ENCODE data around the gene ATRNL1. TPM values are rescaled to one million over a fixed set of nuclear protein-coding genes. Genes with fewer than 3 reads are reported as not detected.

The ATRNL1 gene
- total RNA-seq, 2 donors from 2014 or later, result 0.37 to 2.9 TPM

DNA sequence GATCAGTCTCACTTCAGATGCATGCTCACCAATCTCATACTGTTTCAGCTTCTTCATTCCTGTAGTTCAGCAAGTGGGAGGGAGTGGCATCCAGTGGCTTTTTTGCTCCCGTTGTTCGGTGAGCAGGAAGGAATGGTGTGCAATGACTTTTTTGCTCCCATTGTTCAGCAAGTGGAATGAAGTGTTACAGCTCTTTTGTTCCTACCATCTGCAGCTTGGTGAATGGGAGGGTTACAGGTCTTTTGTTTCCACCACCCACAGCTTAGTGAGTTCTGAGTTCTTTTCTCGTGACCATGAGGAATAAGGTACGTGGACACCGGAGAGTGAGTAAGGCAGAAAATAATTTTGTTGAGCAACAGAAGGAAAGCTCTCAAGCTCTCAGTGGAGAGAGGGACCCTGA lies 363.6 kb downstream of the ATRNL1 start:
- no peak for DNase-seq
- intact Hi-C loops (cut with DNase I), result no loop called here
- TF ChIP-seq, protein P1, sequence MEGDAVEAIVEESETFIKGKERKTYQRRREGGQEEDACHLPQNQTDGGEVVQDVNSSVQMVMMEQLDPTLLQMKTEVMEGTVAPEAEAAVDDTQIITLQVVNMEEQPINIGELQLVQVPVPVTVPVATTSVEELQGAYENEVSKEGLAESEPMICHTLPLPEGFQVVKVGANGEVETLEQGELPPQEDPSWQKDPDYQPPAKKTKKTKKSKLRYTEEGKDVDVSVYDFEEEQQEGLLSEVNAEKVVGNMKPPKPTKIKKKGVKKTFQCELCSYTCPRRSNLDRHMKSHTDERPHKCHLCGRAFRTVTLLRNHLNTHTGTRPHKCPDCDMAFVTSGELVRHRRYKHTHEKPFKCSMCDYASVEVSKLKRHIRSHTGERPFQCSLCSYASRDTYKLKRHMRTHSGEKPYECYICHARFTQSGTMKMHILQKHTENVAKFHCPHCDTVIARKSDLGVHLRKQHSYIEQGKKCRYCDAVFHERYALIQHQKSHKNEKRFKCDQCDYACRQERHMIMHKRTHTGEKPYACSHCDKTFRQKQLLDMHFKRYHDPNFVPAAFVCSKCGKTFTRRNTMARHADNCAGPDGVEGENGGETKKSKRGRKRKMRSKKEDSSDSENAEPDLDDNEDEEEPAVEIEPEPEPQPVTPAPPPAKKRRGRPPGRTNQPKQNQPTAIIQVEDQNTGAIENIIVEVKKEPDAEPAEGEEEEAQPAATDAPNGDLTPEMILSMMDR (IDR thresholded peaks at IDR 0.05), result no peak

GRCh38 chr10:115483294-115483693 lies 390.1 kb downstream of the ATRNL1 start:
- H3K4me3 ChIP-seq, result no peak overlapping the region
- intact Hi-C loops (cut with DNase I), result no loop called here

More for the DNA sequence above, 363.6 kb downstream of the ATRNL1 start:
- Histone ChIP-seq H3K4me3 (no peak overlapping the region), H3K4me1 (no peaks in the 10 kb centered on the region), H3K27ac (no peak overlapping the region), H3K9me3 (no peaks in the 10 kb centered on the region), H3K27me3 (no peaks in the 10 kb centered on the region), H3K36me3 (no peaks in the 10 kb centered on the region), H3K9ac (ENCODE audit: low read depth in 2 of 2, low read length in 2 of 2) (no peak overlapping the region)

DNA sequence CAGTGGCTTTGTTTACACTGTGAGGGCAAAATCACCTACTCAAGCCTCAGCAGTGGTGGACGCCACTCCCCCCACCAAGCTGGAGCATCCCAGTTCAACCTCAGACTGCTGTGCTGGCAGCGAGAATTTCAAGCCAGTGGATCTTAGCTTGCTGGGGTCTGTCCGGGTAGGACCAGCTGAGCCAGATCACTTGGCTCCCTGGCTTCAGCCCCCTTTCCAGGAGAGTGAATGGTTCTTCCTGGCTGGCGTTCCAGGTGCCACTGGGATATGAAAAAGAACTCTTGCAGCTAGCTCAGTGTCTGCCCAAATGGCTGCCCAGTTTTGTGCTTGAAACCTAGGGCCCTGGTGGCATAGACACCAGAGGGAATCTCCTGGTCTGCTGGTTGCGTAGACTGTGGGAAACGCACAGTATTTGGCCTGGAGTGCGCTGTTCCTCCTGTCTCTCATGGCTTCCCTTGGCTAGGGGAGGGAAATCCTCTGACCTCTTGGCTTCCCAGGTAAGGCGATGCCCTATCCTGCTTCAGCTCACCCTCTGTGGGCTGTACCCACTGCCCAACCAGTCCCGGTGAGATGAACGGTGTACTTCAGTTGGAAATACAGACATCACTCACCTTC lies 398.5 kb downstream of the ATRNL1 start:
- H3K4me3 ChIP-seq, result no peak overlapping the region
- intact Hi-C loops (cut with DNase I), result no loop called here

More at GRCh38 chr10:115483294-115483693, 390.1 kb downstream of the ATRNL1 start:
- no peak overlapping the region for H3K9ac ChIP-seq (ENCODE audit: low read depth in 2 of 2, low read length in 2 of 2)
- H3K27ac ChIP-seq, result no peak overlapping the region
- H3K27me3 ChIP-seq, result no peaks in the 10 kb centered on the region
- TF ChIP-seq, protein P1 (IDR thresholded peaks at IDR 0.05), result no peak
- H3K36me3 ChIP-seq, result no peaks in the 10 kb centered on the region
- no peak for DNase-seq
- H3K9me3 ChIP-seq, result no peaks in the 10 kb centered on the region
- no peaks in the 10 kb centered on the region for H3K4me1 ChIP-seq

GRCh38 chr10:115503546-115503945 lies 410.4 kb downstream of the ATRNL1 start:
- H3K27ac ChIP-seq, result no peak overlapping the region
- H3K27me3 ChIP-seq, result no peaks in the 10 kb centered on the region
- H3K36me3 ChIP-seq, result no peaks in the 10 kb centered on the region
- intact Hi-C loops (cut with DNase I), result no loop called here
- no peaks in the 10 kb centered on the region for H3K4me1 ChIP-seq
- no peak for DNase-seq
- no peak overlapping the region for H3K9ac ChIP-seq (ENCODE audit: low read depth in 2 of 2, low read length in 2 of 2)
- H3K9me3 ChIP-seq, result no peaks in the 10 kb centered on the region
- TF ChIP-seq, protein P1 (IDR thresholded peaks at IDR 0.05), result no peak
- H3K4me3 ChIP-seq, result no peak overlapping the region

More for the DNA sequence above, 398.5 kb downstream of the ATRNL1 start:
- no peak overlapping the region for H3K9ac ChIP-seq (ENCODE audit: low read depth in 2 of 2, low read length in 2 of 2)
- DNase-seq, result no peak
- no peaks in the 10 kb centered on the region for H3K9me3 ChIP-seq
- H3K27me3 ChIP-seq, result no peaks in the 10 kb centered on the region
- no peaks in the 10 kb centered on the region for H3K4me1 ChIP-seq
- no peaks in the 10 kb centered on the region for H3K36me3 ChIP-seq
- TF ChIP-seq, protein P1 (IDR thresholded peaks at IDR 0.05), result no peak
- no peak overlapping the region for H3K27ac ChIP-seq

- no peak for DNase-seq
- no peaks in the 10 kb centered on the region for H3K36me3 ChIP-seq
- intact Hi-C loops (cut with DNase I), result no loop called here
- H3K27me3 ChIP-seq, result no peaks in the 10 kb centered on the region
- no peaks in the 10 kb centered on the region for H3K9me3 ChIP-seq
- TF ChIP-seq, protein P1 (IDR thresholded peaks at IDR 0.05), result no peak
- no peaks in the 10 kb centered on the region for H3K4me1 ChIP-seq
- no peak overlapping the region for H3K9ac ChIP-seq (ENCODE audit: low read depth in 2 of 2, low read length in 2 of 2)
- no peak overlapping the region for H3K4me3 ChIP-seq
- H3K27ac ChIP-seq, result no peak overlapping the region
Observed at GRCh38 chr10:115514895-115515294, 421.7 kb downstream of the ATRNL1 start.

All from colonic mucosa (tissue), 4 donors.